Measurements from ENCODE around the gene SIGLEC14. TPM values are rescaled to one million over a fixed set of nuclear protein-coding genes. Genes with fewer than 3 reads are reported as not detected.

The SIGLEC14 gene
- total RNA-seq, 4 donors from 2014 or later: 0.22 to 6.2 (median 1.7) TPM; not detected in 1

DNA sequence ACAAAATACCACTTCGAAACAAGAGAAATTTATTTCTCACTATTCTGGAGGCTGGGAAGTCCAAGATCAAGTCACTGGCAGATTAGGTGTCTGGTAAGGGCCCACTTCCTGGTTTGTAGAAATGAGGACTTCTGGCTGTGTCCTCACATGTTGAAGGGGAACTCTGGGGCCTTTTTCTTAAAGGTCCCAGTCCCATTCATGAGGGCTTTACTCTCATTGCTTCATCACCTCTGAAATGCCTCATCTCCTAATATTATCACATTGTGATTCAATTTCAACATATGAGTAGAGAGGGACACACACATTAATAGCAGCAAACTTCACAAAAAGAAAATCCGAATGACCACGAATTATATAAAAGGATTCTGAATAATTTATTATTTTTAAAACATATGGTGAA, 21.6 kb upstream of the SIGLEC14 start:
- H3K27ac ChIP-seq: no peak overlapping the region
- H3K36me3 ChIP-seq: no peaks in the 10 kb centered on the region
- no peaks in the 10 kb centered on the region for H3K27me3 ChIP-seq
- H3K4me3 ChIP-seq (replicated peaks in 1 of 3): no peak overlapping the region
- H3K4me1 ChIP-seq: no peaks in the 10 kb centered on the region
- WGBS, 2 donors: 61 to 89% methylated on average over 3 of the region's 3 CpGs
- no peaks in the 10 kb centered on the region for H3K9me3 ChIP-seq
- DNase-seq: no peak
- TF ChIP-seq, protein P1, sequence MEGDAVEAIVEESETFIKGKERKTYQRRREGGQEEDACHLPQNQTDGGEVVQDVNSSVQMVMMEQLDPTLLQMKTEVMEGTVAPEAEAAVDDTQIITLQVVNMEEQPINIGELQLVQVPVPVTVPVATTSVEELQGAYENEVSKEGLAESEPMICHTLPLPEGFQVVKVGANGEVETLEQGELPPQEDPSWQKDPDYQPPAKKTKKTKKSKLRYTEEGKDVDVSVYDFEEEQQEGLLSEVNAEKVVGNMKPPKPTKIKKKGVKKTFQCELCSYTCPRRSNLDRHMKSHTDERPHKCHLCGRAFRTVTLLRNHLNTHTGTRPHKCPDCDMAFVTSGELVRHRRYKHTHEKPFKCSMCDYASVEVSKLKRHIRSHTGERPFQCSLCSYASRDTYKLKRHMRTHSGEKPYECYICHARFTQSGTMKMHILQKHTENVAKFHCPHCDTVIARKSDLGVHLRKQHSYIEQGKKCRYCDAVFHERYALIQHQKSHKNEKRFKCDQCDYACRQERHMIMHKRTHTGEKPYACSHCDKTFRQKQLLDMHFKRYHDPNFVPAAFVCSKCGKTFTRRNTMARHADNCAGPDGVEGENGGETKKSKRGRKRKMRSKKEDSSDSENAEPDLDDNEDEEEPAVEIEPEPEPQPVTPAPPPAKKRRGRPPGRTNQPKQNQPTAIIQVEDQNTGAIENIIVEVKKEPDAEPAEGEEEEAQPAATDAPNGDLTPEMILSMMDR (IDR thresholded peaks at IDR 0.05): no peak
- TF ChIP-seq POLR2A (IDR thresholded peaks at IDR 0.05): no peak
- intact Hi-C loops (cut with DNase I): no loop called here

DNA sequence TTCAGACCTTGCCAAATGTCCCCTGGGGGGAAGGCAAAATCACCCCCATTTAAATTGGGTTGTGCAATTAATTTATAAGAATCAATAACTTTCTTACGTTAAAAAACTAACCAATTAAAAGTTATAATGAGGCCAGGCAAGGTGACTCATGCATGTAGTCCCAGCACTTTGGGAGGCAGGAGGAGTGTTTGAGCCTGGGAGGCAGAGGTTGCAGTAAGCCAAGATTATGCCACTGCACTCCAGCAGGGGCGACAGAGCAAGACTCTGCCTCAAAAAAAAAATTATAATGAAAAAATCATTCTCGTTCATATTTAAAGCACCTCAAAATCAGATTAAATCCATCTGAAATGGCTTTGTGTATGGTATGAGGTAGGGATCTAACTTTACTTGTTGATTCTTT, 18.4 kb upstream of the SIGLEC14 start:
- no peak overlapping the region for H3K27ac ChIP-seq
- no peaks in the 10 kb centered on the region for H3K9me3 ChIP-seq
- H3K27me3 ChIP-seq: no peaks in the 10 kb centered on the region
- H3K4me3 ChIP-seq (replicated peaks in 1 of 3): no peak overlapping the region
- no peaks in the 10 kb centered on the region for H3K4me1 ChIP-seq
- 63 to 68% methylated on average over 3 of the region's 3 CpGs for WGBS, 2 donors
- no peak for DNase-seq
- H3K36me3 ChIP-seq: no peaks in the 10 kb centered on the region
- intact Hi-C loops (cut with DNase I): no loop called here
- TF ChIP-seq, protein P1 (IDR thresholded peaks at IDR 0.05): no peak

- no peak overlapping the region for H3K27ac ChIP-seq
- H3K4me1 ChIP-seq: no peaks in the 10 kb centered on the region
- intact Hi-C loops (cut with DNase I): no loop called here
- H3K9me3 ChIP-seq: no peaks in the 10 kb centered on the region
- no peak for DNase-seq
- H3K4me3 ChIP-seq (replicated peaks in 1 of 3): no peak overlapping the region
- no peaks in the 10 kb centered on the region for H3K27me3 ChIP-seq
- 20 to 37% methylated on average over 1 of the region's 1 CpG for WGBS, 2 donors
- TF ChIP-seq, protein P1 (IDR thresholded peaks at IDR 0.05): no peak
- no peak for TF ChIP-seq POLR2A (IDR thresholded peaks at IDR 0.05)
- no peaks in the 10 kb centered on the region for H3K36me3 ChIP-seq
Observed at GRCh38 chr19:51664131-51664530, 17.5 kb upstream of the SIGLEC14 start.

- Histone ChIP-seq H3K27ac (no peak overlapping the region), H3K27me3 (no peaks in the 10 kb centered on the region), H3K36me3 (no peaks in the 10 kb centered on the region), H3K4me1 (no peaks in the 10 kb centered on the region), H3K4me3 (replicated peaks in 1 of 3) (no peak overlapping the region), H3K9me3 (no peaks in the 10 kb centered on the region)
- 58 to 59% methylated on average over 3 of the region's 3 CpGs for WGBS, 2 donors
- TF ChIP-seq POLR2A (IDR thresholded peaks at IDR 0.05): no peak
- TF ChIP-seq, protein P1 (IDR thresholded peaks at IDR 0.05): no peak
- no peak for DNase-seq
- intact Hi-C loops (cut with DNase I): no loop called here
Observed at GRCh38 chr19:51663650-51664049, 17.0 kb upstream of the SIGLEC14 start.

GRCh38 chr19:51660975-51661600, 14.5 kb upstream of the SIGLEC14 start:
- intact Hi-C loops (cut with DNase I): no loop called here
- TF ChIP-seq, protein P1 (IDR thresholded peaks at IDR 0.05): peak in 4 of 6 experiments; percentile 13 to 52 (median 25)
- TF ChIP-seq POLR2A (IDR thresholded peaks at IDR 0.05): no peak
- Histone ChIP-seq H3K4me1 (no peaks in the 10 kb centered on the region), H3K9me3 (no peaks in the 10 kb centered on the region), H3K27ac (no peak overlapping the region), H3K4me3 (replicated peaks in 1 of 3) (no peak overlapping the region), H3K27me3 (no peaks in the 10 kb centered on the region), H3K36me3 (no peaks in the 10 kb centered on the region)
- DNase-seq: peak; percentile 61 to 72
- WGBS, 2 donors: 13% methylated on average over 9 of the region's 10 CpGs
